A673 (cell line): ENCODE measurements around the gene MRPL20.

Experiments
- CTCF ChIP-seq: fragments of 300-800, 200-600 bp; sonication (generic); conservative IDR thresholded peaks from 2 replicates; pipeline ENCODE4 v1.5.1; 2017; ENCODE audit warnings: low read depth, mild to moderate bottlenecking, antibody characterized with exemption, low read length, moderate library complexity, mixed read lengths
- EZH2 ChIP-seq: fragments of 200-600 bp; sonication (generic); IDR thresholded peaks from 2 replicates; pipeline ENCODE4 v1.6.1; 2017; ENCODE audit warnings: borderline replicate concordance, low read depth, mild to moderate bottlenecking, mixed read lengths, antibody characterized with exemption, low read length; ENCODE audit not compliant: poor library complexity, severe bottlenecking

GRCh38 chr1:1439546-1440261, 32.6 kb upstream of the MRPL20 start:
- TF ChIP-seq EZH2 = no peak
- TF ChIP-seq CTCF = no peak
